ENCODE results near the gene RBM8A. TPM values are rescaled to one million over a fixed set of nuclear protein-coding genes. Genes with fewer than 3 reads are reported as not detected.

RBM8A gene
- total RNA-seq, 4 donors from 2014 or later = 108 to 143 (median 124) TPM

GRCh38 chr1:145895471-145895870 lies 31.8 kb downstream of the RBM8A start:
- TF ChIP-seq, protein P1, sequence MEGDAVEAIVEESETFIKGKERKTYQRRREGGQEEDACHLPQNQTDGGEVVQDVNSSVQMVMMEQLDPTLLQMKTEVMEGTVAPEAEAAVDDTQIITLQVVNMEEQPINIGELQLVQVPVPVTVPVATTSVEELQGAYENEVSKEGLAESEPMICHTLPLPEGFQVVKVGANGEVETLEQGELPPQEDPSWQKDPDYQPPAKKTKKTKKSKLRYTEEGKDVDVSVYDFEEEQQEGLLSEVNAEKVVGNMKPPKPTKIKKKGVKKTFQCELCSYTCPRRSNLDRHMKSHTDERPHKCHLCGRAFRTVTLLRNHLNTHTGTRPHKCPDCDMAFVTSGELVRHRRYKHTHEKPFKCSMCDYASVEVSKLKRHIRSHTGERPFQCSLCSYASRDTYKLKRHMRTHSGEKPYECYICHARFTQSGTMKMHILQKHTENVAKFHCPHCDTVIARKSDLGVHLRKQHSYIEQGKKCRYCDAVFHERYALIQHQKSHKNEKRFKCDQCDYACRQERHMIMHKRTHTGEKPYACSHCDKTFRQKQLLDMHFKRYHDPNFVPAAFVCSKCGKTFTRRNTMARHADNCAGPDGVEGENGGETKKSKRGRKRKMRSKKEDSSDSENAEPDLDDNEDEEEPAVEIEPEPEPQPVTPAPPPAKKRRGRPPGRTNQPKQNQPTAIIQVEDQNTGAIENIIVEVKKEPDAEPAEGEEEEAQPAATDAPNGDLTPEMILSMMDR (IDR thresholded peaks at IDR 0.05) = no peak
- TF ChIP-seq POLR2A (IDR thresholded peaks at IDR 0.05) = no peak
- DNase-seq = no peak
- Histone ChIP-seq H3K4me3 (replicated peaks in 1 of 3) (no peak overlapping the region), H3K9me3 (no peaks in the 10 kb centered on the region), H3K4me1 (peaks cover 11 to 24% of the 10 kb centered on the region in 2 donors), H3K27me3 (no peaks in the 10 kb centered on the region), H3K36me3 (no peaks in the 10 kb centered on the region), H3K27ac (no peak overlapping the region)
- WGBS, 2 donors = 96 to 100% methylated on average over 1 of the region's 1 CpG
- intact Hi-C loops (cut with DNase I) = no loop called here

DNA sequence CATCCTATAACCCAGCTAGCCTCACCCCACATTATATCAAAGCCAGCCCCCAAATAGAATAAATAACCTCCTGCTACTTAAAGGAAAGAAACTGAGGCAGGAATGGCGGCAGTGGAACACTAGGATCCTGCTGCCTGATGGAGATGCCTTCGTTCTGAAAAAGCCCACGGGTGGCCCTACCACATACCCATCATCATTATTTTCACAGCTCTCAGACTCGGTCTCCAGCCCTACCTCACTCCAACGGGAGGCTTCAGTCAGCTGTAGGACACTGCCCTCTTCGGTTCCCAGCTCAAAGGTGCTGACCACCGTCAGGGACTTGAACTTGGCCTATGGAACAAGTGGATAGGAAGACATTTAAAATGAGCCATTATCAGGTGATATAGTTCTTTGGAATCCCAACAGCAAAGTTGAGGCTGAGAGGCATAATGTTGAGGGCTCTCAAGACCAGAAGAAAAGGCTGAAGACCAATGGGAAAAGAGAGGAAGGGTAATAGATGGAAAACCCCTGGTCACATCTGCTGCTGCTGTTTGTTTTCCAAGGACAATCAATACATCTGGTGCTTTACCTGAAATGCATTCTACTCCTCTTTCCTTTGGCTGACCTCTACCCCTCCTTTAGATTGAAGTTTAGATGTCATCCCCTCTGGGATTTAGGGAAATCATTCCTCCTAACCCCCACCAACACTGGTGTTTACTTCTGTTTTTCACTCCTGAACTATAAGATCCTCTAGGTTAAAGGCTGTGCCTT lies 33.8 kb downstream of the RBM8A start:
- H3K4me1 ChIP-seq = peaks cover 11 to 24% of the 10 kb centered on the region in 2 donors
- no peaks in the 10 kb centered on the region for H3K9me3 ChIP-seq
- H3K27ac ChIP-seq = peak overlapping the region in 2 of 3 donors; percentile 91 to 96
- no peak for DNase-seq
- intact Hi-C loops (cut with DNase I) = loop anchor here (5.0 kb wide), 1 partner anchor 119 kb away; no protein-coding TSS in a partner anchor
- no peak for TF ChIP-seq POLR2A (IDR thresholded peaks at IDR 0.05)
- TF ChIP-seq, protein P1 (IDR thresholded peaks at IDR 0.05) = no peak
- no peaks in the 10 kb centered on the region for H3K27me3 ChIP-seq
- H3K4me3 ChIP-seq (replicated peaks in 1 of 3) = no peak overlapping the region
- 86 to 94% methylated on average over 7 of the region's 7 CpGs for WGBS, 2 donors
- no peaks in the 10 kb centered on the region for H3K36me3 ChIP-seq

GRCh38 chr1:145892486-145893087 lies 34.7 kb downstream of the RBM8A start:
- Histone ChIP-seq H3K4me1 (peaks cover 11 to 24% of the 10 kb centered on the region in 2 donors), H3K9me3 (no peaks in the 10 kb centered on the region), H3K27ac (peak overlapping the region; percentile 75 to 96 (median 91)), H3K36me3 (no peaks in the 10 kb centered on the region), H3K27me3 (no peaks in the 10 kb centered on the region), H3K4me3 (replicated peaks in 1 of 3) (no peak overlapping the region)
- no peak for TF ChIP-seq POLR2A (IDR thresholded peaks at IDR 0.05)
- TF ChIP-seq, protein P1 (IDR thresholded peaks at IDR 0.05) = no peak
- intact Hi-C loops (cut with DNase I) = loop anchor here (5.0 kb wide), 1 partner anchor 120 kb away; no protein-coding TSS in a partner anchor
- DNase-seq = peak; percentile 28 to 40
- WGBS, 2 donors = 41 to 48% methylated on average over 3 of the region's 3 CpGs

DNA sequence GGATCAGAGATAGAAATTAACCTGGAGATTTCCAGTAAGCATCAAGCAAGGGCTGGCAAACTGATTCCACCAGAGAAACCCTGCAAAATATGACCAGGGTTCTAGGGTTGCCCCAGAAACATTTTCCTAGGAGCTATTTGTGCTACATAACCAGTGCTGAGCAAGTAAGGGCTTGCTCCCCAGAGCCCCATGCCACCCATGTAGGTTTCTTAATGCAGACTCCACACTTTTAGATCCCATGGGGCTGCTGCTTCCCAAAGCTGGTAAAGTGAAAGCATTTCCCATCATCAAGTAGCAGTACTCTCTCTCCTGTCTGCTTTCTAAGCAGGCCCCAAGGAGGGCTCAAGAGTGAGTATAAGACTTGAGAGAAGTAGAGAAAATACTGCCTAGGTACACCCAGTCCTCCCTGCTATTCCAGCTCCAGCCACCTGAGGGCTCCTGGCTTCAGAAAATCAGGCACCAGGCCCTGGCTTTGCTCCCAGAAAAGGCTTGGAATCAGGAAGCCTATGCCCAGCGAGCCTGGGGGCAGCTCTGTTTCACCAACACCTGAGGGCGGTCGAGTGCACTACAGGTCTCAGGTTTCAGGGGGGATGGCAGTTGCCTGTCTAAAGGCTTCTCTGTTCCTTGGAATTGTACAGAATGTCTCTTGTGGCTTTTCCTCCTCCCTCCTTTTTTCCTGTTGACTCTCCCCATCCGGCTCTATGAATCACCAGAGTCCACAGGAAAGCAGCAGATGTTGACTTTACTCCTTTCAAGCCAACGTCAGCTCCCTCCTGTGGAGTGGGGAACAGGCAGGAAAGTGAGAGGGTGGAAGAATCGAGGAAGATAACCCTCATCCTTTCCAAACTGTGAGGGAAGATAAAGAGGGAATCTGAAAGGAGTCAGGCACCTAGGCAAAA lies 35.4 kb downstream of the RBM8A start:
- no peaks in the 10 kb centered on the region for H3K36me3 ChIP-seq
- H3K27ac ChIP-seq = peak overlapping the region; percentile 75 to 96 (median 91)
- no peaks in the 10 kb centered on the region for H3K27me3 ChIP-seq
- H3K4me1 ChIP-seq = peaks cover 11 to 24% of the 10 kb centered on the region in 2 donors
- no peaks in the 10 kb centered on the region for H3K9me3 ChIP-seq
- intact Hi-C loops (cut with DNase I) = loop anchor here (5.0 kb wide), 1 partner anchor 120 kb away; no protein-coding TSS in a partner anchor
- no peak overlapping the region for H3K4me3 ChIP-seq (replicated peaks in 1 of 3)
- TF ChIP-seq POLR2A (IDR thresholded peaks at IDR 0.05) = peak in 1 of 2 donors; percentile 71
- TF ChIP-seq, protein P1 (IDR thresholded peaks at IDR 0.05) = peak; percentile 87 to 99 (median 97)
- 1 to 2% methylated on average over 6 of the region's 6 CpGs for WGBS, 2 donors
- DNase-seq = peak; percentile 100

Data from thyroid gland (tissue), 4 donors.